Measurements from ENCODE around the gene UBXN2A.

Gene UBXN2A

DNA sequence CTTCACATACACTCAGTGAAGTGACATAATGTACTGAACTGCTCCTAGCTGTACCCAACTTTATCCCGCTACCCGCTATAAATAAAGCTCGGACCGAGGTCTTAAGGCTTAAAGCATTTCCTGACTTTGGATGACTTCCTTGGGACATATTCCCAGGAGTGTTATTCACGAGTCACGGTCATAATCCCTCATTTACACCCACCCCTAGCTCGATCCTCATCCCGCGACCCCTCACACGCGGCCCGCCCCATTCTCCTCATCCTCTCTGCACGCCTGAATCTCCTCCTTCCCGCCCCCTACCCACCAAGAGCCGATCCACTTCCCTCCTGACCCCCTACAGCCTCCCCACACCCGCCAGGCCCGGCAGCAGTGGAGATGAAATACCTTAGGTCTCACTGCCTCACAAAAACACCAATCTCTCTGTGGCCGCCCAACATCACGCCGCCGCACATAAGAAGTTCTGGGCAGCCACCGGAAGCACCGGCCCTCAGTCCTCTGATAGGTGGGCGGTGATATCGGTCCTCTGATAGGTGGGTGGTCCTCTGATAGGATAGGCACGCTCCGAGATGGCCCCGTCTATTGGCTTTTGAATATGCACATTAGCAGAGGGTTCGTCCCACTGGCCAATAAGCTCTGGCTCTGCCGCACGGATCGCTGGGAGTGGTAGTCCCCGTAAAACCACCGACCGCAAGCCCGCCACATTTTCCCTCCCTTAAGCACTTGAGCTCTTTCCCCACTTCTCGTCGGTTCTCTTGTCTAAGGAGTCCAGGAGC, 106.9 kb downstream of the UBXN2A start, which contains the start of gene WDCP:
WDCP (minus strand) TSS at position 462 of the 773 bp plus-strand sequence. CDS start 7,897 bp downstream, outside the sequence.
- DNase-seq: peak; percentile 99

DNA sequence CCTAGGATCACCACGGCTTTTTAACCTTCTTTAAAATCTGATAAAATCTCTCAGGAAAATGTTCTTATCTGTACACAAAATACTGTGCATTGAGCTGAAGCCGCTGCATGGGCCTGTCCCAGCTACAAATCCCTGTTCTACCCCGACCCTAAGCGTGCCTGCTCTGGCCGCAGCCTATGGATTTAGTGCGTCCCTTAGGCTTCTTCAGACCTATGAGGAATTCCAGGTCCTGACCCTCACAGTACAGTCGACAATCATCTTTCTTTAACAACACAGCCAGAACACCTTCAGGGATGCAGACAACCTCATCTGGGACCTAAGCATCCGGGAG, 107.4 kb downstream of the UBXN2A start:
- no peak for DNase-seq

DNA sequence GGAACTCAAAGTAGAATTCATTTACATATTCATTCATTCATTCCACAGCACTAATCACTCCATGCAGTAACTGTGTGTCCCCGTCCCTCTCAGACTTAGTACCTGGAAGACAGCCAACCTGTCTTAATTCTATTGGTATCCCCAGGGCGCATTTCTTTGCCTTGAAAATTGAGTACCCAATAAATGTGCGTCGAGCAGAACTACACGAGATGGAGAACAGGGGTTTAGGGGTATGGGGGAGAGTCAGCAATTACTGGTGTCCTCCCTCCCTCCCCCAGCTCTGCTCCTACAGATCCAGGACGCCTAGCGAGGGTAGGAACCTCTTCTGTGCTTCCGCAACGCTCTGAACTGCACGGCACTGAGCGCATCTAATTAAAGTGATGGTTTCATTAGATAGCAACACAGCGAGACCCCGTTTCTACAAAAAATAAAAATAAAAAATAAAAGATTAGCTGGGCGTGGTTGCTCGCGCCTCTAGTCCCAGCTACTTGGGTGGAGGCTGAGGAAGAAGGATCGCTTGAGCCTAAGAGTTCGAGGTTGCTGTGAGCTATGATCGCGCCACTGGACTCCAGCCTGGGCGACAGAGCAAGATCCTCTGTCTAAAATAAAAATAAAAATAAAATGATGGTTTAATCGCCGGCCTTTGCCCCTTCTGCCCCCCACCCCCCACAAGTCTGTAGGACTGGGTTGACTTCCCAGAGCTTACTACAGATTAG, 108.7 kb downstream of the UBXN2A start:
- no peak for DNase-seq

DNA sequence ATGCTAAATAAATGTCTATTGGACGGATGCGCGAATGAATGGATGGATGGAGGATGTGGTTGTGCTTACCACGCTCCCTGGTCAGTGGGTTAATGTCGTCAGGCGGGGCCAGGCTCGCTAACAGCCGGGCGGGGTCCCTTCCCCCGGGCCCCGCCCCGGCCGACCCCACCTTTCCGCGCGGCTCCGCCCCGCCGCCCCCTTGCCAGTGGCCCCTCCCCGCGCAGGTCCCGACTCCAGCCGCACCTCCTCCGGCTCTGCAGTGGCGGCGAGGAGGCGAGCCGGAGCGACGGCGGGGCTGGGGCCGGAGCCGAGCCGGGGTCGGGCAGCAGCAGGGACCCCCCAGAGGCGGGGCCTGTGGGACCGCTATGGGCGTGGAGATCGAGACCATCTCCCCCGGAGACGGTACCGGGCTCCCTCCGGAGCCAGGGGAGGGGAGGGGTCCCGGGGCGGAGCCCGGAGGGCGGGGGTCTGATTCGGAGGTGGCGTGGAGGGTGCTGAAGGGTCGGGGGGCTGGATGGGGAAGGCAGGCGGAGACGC, 109.3 kb downstream of the UBXN2A start, which contains the start of gene FKBP1B:
FKBP1B (plus strand) TSS at position 257 of the 537 bp plus-strand sequence; CDS start at position 366, 109 bp downstream.
- DNase-seq: peak; percentile 64

DNA sequence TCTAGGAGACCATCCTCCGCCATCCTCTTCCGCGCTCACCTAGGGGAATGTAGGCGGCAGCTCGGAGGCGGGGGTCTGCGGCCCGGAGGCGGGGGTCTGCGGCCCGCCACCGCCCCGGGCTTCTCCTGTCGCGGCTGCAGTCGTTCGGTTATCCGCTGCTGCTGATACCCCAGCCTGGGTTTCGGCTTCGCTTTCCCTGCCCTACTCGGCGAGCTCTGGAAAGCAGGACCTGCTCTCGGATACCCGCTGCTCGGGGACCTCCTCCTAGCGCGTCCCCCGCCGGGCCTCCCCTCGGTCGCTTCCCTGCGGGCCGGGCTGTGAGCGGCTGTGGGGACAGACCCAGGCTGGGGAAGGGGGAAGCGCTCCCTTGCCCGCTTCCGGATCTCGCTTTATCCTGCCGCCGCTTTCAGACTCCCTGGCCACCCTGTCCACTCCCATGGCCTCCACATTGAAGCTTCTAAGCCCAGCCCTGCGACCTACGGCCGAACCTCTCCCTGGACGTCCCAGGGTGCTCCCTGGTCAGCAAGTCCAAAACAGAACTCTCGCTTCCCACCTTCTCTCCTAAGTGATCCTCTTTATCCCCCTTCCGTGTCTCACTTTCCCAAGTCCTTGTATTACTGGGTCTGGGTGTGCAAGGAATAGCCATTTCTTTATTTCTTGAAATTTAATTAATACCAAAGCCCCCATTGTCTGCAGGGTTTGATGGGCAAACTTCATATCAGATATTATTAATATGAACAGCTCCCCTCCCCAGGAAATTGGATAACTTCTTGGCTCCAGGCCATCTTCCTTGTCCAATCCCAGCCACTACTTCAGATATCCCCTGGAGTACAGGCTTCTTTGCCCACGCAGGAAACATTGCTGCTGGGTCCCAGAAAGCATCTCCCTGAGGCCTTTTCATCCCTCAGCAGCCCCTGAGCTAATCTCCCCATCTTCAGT, 110.0 kb downstream of the UBXN2A start:
- no peak for DNase-seq

DNA sequence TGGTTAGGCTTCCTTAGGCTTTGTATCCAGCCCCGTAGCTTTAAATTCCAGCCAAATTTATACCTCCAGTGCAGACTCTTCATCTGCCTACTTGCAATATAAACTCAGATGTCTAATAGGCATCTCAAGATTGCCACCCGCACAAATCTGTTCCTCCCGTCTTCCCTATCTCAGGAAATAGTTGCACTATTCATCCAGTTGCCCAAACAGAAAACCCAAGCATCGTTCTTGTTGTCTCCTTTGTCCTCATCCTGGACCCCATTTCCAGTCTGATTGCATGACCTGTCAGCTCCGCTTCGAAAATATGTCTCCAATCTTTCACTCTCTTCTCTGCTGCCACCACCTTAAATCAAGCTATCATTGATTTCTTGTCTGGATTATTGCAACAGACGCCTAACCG, 111.6 kb downstream of the UBXN2A start:
- DNase-seq: no peak

DNA sequence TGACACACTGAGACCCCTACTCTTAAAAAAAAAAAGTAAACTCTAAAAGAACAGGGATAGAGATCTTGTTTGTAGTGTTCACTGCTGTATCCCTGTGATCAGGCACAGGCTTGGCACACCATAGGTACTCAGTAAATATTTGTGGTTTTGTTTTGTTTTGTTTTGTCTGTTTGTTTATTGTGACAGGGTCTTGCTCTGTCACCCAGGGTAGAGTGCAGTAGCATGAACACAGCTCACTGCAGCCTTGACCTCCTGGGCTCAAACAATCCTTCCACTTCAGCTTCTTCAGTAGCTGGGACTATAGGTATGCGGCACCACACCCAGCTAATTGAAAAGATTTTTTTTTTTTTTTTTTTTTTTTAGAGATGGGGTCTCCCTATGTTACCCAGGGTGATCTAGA, 112.7 kb downstream of the UBXN2A start:
- no peak for DNase-seq

All from activated CD4-positive, alpha-beta T cell treated with anti-CD3 and anti-CD28 coated beads, Interleukin-10, Interleukin-2, amounts not matched to agents 100 ng/mL and 50 ng/mL, durations not matched to agents 16 hours and 8 hours (primary cell).